IPS-18c (cell line): ENCODE results near the gene PRRC2A.

ENCODE experiments used
- H3K4me3 ChIP-seq: 2 replicates; pipeline ENCODE4 v1.7.0; 2013; ENCODE audit warnings: low read depth, mild to moderate bottlenecking, low read length, moderate library complexity; ENCODE audit not compliant: insufficient read depth
- H3K9me3 ChIP-seq: one replicate; pipeline ENCODE4 v1.6.1; 2013; ENCODE audit warnings: mild to moderate bottlenecking, low read length, moderate library complexity; ENCODE audit not compliant: control insufficient read depth, insufficient read depth

Gene PRRC2A

DNA sequence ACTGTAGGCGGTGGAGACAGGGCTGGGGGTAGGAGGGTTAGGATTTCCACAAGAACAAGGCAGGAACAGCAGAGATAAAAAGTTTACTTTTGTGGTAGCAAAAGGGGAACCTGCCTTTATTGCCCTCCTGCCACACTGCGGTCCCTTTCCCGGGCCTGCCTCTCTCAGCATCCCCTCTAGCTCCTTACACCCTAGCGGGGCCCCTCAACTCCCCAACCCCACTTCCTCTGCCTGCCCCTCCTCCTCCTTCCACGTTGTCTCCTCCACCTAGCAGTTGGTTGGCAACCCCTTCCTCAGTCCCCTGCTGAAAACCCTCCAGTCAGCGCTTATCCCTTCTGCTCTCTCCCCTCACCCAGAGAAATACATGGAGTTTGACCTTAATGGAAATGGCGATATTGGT is 4.8 kb upstream of the PRRC2A start:
- Histone ChIP-seq H3K9me3 (no peaks in the 10 kb centered on the region), H3K4me3 (no peak overlapping the region)

DNA sequence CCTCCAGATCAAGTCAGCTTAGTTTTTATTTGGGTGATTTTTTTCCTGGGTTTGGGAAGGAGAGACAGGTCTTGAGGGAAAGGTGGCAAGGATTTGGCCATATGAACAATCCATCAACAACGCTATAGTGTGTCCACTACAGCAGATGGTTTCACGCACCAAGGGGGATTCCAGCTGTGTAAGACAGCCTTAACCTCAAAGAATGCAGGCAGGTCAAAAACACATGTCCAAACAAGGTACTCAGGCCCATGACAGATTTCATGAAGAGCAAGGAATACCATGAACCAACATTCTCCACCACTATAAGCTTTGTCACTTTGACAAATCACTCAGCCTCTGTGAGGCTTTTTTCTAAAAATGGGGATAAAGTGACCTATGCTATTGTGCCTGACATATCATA is 3.5 kb upstream of the PRRC2A start:
- Histone ChIP-seq H3K9me3 (no peaks in the 10 kb centered on the region), H3K4me3 (no peak overlapping the region)

DNA sequence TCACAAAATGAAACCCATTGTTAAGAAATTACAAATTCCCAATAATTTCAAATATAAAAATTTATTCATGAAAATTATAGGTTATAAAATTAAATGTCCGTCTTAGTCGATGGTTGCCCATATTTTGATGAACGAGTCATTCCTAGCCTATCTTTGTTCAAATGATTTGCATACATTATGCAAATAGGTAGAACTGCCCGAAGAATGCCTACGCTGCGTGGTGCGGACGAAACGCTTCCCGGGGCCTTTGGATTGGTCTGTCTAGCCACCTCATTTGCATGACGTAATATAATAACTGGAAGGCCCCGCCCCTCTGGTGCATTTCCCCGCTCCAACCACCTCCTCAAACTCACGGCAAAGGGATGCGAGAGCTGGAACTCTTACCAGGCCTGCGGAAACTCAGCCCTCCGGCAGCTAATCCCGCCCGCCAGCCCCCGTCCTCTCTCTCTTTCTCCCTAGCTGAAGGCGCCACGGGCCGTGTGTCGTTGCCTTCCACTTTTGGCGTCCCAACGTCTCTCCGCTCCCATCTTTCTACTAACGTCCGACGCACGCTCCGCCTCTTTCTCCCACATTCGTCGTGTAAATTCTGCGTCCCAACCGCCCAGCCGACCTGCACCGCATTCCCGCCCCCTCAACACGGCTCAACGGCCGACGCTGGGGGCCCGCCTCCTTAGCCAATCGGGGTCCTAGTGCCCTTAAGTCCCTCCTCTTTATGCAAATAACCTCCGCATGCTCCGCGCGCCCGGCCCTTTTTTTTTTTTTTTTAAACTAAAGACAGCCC is 520 bp upstream of the PRRC2A start:
- Histone ChIP-seq H3K9me3 (no peaks in the 10 kb centered on the region), H3K4me3 (peak overlapping the region; percentile 94)

DNA sequence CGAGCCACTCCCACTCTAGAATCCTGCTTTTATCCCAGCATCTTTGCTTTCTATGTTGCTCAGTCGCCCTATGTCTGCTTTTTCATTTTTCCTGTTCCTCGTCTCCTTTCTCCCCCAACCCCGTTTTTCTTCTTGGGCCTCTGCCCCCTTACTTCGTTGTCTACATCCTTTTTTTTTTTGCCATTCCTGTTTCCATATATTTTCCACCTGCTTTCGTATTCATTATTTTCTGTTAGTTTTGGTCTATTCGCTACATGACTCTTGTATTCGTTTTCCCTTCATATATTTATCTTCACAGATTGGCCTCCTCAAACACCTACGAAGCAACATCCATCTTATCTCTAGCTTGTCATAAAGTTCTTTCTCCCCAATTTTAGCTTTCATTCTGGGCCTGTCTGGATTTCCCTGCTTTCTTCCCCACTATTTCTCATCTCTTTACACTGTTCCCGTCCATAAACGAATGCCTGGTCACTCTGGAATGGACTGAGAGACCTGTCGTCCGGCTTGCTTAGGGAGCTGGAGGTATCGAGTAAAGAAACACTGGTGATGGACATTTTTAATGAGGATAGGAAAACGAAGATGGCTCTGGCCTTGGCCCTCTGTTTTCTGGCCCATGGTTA is 915 bp downstream of the PRRC2A start:
- peak overlapping the region; percentile 96 for H3K4me3 ChIP-seq
- H3K9me3 ChIP-seq = no peaks in the 10 kb centered on the region

DNA sequence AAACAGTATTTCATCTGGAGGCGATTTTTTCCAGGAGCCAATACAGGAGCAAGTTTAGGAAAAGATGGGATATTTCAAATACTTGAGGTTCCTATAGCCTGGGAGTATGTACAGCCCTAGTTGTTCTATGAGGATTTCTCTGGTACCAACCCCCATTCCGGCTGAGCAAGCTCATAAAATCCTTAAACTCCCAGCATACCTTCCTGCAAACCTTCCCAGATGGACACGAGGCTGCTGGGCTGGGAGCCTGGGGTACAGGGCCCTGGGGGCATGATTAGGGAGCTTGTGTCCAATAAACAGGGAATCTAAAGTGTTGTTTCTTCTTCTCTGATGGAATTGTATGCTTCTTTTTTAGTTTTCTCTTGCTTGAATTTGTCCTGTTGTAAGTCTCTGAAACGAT is 1.5 kb downstream of the PRRC2A start:
- Histone ChIP-seq H3K4me3 (peak overlapping the region; percentile 96), H3K9me3 (no peaks in the 10 kb centered on the region)

DNA sequence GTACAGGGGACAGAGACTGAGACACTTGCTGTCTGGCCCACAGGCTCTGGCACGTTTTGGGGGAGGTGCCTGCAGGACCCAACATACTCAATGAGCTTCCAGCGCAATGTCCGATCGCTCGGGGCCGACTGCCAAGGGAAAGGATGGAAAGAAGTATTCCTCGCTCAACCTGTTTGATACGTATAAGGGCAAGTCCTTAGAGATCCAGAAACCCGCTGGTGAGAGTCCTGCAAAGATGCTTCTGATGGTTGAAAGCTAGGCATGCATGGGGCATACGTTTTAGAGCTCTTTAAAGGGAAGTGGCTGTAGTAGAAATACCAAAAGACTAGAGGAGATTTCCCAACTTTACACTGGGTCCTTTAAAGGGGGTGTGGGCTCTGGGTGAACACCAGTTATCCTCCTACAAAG is 2.2 kb downstream of the PRRC2A start:
- H3K4me3 ChIP-seq = peak overlapping the region; percentile 96

DNA sequence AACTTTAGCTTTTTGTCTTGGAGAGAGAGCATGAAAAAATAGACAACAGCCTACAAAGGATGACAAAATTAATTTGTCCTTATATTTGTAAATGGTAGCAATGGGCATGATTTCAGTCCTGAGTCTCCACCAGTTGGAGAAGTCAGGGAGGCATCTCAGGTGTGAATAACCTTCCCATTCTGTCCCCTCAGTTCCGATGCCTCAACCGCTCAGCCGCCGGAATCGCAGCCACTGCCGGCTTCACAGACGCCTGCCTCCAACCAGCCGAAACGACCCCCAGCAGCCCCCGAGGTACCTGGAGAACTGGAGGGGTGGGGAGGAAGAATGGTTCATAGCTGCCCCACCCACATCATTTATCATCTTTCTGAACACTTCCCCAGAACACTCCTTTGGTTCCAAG is 3.6 kb downstream of the PRRC2A start:
- Histone ChIP-seq H3K4me3 (no peak overlapping the region), H3K9me3 (peaks cover 2% of the 10 kb centered on the region)

More for the DNA sequence above, 2.2 kb downstream of the PRRC2A start:
- H3K9me3 ChIP-seq = no peaks in the 10 kb centered on the region

DNA sequence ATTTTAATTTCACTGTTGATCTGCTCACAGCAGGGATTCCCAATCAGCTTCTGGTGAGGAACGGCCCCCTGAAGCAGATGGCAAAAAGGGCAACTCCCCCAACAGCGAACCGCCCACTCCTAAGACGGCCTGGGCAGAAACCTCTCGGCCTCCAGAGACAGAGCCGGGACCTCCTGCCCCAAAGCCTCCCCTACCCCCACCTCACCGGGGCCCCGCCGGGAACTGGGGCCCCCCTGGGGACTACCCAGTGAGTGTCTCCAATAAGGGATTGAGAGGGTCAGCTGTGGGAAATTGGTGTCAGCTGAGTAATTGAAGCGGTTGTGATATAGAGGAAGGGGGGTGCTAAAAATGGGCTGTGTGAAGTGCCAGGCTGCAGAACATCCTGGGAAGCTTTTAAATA is 6.4 kb downstream of the PRRC2A start:
- Histone ChIP-seq H3K9me3 (peaks cover 2% of the 10 kb centered on the region), H3K4me3 (no peak overlapping the region)

DNA sequence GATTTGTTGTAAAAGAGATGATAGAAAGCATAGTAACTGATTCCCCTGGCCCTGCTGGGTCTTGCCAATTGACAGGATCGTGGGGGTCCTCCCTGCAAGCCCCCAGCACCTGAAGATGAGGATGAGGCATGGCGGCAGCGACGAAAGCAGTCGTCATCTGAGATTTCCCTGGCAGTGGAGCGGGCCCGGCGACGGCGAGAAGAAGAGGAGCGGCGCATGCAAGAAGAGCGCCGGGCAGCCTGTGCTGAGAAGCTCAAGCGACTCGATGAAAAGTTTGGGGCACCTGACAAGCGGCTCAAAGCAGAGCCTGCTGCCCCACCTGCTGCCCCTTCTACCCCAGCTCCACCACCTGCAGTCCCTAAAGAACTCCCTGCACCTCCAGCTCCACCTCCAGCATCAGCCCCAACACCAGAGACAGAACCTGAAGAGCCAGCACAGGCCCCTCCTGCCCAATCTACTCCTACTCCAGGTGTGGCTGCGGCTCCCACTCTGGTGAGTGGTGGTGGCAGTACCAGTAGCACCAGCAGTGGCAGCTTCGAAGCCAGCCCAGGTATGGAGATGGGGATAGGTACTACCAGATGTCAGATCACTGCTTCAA is 7.3 kb downstream of the PRRC2A start:
- Histone ChIP-seq H3K4me3 (no peak overlapping the region), H3K9me3 (peaks cover 2% of the 10 kb centered on the region)

DNA sequence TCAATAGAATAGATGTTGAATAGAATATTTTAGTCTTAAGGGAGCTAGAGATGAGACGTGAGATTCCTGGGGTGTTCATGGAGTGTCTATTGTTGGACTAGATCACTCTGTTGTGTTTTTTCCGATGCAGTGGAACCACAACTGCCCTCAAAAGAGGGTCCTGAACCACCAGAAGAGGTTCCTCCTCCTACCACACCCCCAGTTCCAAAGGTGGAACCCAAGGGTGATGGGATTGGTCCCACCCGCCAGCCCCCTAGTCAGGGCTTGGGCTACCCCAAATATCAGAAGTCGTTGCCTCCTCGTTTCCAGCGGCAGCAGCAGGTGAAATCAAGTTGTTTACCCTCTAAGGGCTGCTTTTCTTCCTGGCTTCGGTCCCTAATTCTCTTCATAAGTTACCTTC is 8.5 kb downstream of the PRRC2A start:
- peaks cover 2% of the 10 kb centered on the region for H3K9me3 ChIP-seq
- H3K4me3 ChIP-seq = no peak overlapping the region

DNA sequence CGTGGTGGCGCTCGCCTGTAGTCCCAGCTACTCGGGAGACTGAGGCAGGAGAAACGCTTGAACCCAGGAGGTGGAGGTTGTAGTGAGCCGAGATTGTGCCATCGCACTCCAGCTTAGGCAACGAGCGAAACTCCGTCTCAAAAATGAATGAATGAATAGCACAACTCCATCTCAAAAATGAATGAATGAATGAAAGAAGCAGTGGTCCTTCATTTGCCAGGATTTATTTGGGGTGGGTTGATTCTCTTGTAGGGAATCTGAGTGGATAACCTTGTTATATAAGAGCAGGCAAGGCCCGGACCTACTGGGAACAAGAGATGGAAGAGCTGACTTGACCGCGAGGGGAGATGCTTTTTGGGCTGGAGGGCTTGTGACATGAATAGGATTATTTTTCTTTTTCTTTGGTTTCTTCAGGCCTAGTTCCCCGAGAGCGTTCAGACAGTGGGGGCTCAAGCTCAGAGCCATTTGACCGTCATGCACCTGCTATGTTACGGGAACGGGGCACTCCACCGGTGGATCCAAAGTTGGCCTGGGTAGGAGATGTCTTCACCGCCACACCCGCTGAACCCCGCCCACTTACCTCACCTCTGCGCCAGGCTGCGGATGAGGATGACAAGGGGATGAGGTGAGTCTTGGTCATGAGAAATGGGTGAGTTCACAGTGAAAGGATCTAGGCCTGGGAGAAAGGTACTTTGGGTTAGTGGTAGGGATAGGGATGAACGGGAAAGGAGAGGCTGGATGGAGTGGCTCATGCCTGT is 9.8 kb downstream of the PRRC2A start:
- Histone ChIP-seq H3K4me3 (no peak overlapping the region), H3K9me3 (peaks cover 2% of the 10 kb centered on the region)

DNA sequence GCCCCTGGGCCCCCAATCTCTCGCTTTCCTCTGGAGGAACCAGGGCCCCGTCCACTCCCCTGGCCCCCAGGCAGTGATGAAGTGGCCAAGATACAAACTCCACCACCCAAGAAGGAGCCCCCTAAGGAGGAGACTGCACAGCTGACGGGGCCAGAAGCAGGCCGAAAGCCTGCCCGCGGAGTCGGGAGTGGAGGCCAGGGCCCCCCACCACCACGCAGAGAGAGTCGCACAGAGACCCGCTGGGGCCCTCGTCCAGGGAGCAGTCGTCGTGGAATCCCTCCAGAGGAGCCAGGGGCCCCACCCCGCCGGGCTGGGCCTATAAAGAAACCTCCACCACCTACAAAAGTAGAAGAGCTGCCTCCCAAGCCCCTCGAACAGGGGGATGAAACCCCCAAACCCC is 10.7 kb downstream of the PRRC2A start:
- H3K9me3 ChIP-seq = peaks cover 2% of the 10 kb centered on the region
- no peak overlapping the region for H3K4me3 ChIP-seq

DNA sequence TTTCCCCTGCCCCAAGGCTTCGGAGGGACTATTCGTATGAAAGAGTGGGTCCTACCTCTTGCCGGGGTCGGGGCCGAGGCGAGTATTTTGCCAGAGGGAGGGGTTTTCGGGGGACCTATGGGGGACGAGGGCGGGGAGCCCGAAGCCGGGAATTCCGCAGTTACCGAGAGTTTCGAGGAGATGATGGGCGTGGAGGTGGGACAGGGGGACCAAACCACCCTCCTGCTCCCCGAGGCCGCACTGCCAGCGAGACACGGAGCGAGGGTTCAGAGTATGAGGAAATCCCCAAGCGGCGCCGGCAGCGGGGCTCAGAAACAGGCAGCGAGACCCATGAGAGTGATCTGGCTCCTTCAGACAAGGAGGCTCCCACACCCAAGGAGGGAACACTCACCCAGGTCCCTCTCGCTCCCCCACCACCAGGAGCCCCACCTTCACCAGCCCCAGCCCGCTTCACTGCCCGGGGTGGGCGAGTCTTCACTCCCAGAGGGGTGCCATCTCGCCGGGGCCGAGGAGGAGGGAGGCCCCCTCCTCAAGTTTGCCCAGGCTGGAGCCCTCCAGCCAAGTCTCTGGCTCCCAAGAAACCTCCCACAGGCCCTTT is 11.3 kb downstream of the PRRC2A start:
- Histone ChIP-seq H3K4me3 (no peak overlapping the region), H3K9me3 (peaks cover 2% of the 10 kb centered on the region)

DNA sequence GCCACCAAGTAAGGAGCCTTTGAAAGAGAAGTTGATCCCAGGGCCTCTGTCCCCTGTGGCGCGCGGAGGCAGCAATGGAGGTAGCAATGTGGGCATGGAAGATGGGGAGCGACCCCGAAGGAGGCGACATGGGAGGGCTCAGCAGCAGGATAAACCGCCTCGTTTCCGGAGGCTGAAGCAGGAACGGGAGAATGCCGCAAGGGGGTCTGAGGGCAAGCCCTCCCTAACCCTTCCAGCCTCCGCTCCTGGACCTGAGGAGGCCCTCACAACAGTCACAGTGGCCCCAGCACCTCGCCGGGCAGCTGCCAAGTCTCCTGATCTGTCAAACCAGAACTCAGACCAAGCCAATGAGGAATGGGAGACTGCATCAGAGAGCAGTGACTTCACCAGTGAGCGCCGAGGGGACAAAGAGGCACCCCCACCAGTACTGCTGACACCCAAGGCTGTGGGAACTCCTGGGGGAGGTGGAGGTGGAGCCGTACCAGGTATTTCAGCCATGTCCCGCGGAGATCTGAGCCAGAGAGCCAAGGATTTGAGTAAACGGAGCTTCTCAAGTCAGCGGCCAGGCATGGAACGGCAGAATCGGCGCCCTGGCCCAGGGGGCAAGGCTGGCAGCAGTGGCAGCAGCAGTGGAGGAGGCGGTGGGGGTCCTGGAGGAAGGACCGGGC is 11.9 kb downstream of the PRRC2A start:
- Histone ChIP-seq H3K4me3 (no peak overlapping the region), H3K9me3 (peaks cover 2% of the 10 kb centered on the region)

DNA sequence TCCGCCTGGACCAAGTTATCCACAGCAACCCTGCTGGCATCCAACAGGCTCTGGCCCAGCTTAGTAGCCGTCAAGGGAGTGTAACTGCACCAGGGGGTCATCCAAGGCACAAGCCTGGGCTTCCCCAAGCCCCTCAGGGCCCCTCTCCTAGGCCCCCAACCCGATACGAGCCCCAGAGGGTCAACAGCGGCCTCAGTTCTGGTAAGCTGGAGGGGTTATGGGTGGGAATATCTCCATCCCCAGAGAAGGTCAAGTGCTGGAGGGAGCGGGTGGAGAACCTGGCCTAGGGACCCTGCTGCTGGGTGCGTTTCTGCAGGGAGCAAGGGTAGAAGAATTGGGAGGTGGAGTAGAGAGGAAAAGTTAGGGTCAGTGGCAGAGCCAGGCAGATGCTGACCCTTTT is 12.9 kb downstream of the PRRC2A start:
- Histone ChIP-seq H3K9me3 (peaks cover 2% of the 10 kb centered on the region), H3K4me3 (no peak overlapping the region)

DNA sequence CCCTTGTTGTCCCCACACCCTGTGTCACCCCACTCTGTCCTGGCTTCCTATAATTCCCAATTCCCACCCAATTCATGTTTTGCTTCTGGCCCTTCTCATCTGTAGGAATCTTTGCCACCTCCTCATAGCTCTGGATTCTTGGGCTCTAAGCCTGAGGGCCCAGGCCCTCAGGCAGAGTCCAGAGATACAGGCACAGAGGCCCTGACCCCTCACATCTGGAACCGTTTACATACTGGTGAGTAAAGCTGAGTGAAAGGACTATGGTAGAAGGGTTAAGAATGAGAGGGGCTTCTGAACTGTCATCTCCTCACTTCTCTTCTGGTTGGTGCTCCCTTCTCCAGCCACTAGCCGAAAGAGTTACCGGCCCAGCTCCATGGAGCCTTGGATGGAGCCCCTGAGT is 13.6 kb downstream of the PRRC2A start:
- Histone ChIP-seq H3K9me3 (no peaks in the 10 kb centered on the region), H3K4me3 (no peak overlapping the region)

DNA sequence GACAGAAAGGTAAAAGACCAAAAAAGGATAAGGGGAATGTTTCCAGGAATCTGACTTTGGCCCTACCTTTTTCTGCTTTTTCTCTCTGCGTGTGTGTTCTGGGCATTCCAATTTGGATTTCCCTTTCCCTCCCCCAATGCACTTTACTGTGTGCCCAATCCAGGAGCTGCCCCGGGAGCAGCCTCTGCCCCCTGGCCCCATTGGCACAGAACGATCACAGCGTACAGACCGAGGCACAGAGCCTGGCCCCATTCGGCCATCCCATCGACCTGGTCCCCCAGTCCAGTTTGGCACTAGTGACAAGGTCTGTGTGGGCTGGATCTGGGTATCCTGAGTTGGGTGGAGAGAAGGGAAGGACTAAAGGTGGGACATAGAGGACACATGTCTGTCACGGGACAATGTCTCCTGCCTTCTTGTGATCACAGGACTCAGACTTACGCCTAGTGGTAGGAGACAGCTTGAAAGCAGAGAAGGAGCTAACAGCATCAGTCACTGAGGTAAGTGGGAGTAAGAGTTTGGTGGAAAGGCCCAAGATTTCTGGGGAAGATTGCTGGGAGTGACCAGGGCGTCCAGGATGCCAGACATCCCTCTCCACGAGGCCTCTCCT is 14.6 kb downstream of the PRRC2A start:
- Histone ChIP-seq H3K9me3 (no peaks in the 10 kb centered on the region), H3K4me3 (no peak overlapping the region)
